KOPT-K1 (cell line): ENCODE results near the gene TNF.

Experiments used
- H3K27ac ChIP-seq: fragments of 200-600 bp; sonication (generic); 2 replicates; pipeline ENCODE4 v1.5.1; 2016; ENCODE audit warnings: antibody characterized with exemption, mild to moderate bottlenecking, low read depth, low read length; ENCODE audit not compliant: poor library complexity, severe bottlenecking
- H3K36me3 ChIP-seq: fragments of 200-600 bp; sonication (generic); 2 replicates; pipeline ENCODE4 v1.5.1; 2017; ENCODE audit warnings: antibody characterized with exemption, mild to moderate bottlenecking, low read length, moderate library complexity; ENCODE audit not compliant: insufficient read depth
- H3K9me3 ChIP-seq: fragments of 200-600 bp; sonication (generic); 2 replicates; pipeline ENCODE4 v1.5.1; 2017; ENCODE audit warnings: antibody characterized with exemption, low read length, mild to moderate bottlenecking; ENCODE audit not compliant: insufficient read depth, poor library complexity, severe bottlenecking

Gene TNF

GRCh38 chr6:31617010-31617409 lies 41.6 kb downstream of the TNF start:
- Histone ChIP-seq H3K27ac (peak overlapping the region; percentile 97), H3K36me3 (peaks cover 13% of the 10 kb centered on the region), H3K9me3 (no peaks in the 10 kb centered on the region)

GRCh38 chr6:31619805-31620585 lies 44.6 kb downstream of the TNF start:
- Histone ChIP-seq H3K9me3 (no peaks in the 10 kb centered on the region), H3K36me3 (peaks cover 43% of the 10 kb centered on the region), H3K27ac (peak overlapping the region; percentile 99)

- peak within 1 kb of the TSS; percentile 99 for H3K27ac ChIP-seq
- H3K36me3 ChIP-seq = peaks cover 50% of the 10 kb centered on the region
- H3K9me3 ChIP-seq = no peaks in the 10 kb centered on the region
Observed at GRCh38 chr6:31620586-31621319, 45.4 kb downstream of the TNF start, which contains the start of gene PRRC2A. TSS of gene PRRC2A (plus strand) at chr6:31620715. CDS start at chr6:31622790, 2,075 bp downstream.

- H3K36me3 ChIP-seq = peaks cover 57% of the 10 kb centered on the region
- peak overlapping the region; percentile 99 for H3K27ac ChIP-seq
- H3K9me3 ChIP-seq = no peaks in the 10 kb centered on the region
Observed at GRCh38 chr6:31621320-31621939, 46.1 kb downstream of the TNF start.

GRCh38 chr6:31621991-31622390 lies 46.6 kb downstream of the TNF start:
- H3K9me3 ChIP-seq = no peaks in the 10 kb centered on the region
- H3K27ac ChIP-seq = peak overlapping the region; percentile 99
- peaks cover 58% of the 10 kb centered on the region for H3K36me3 ChIP-seq

GRCh38 chr6:31622684-31623091 lies 47.3 kb downstream of the TNF start:
- H3K27ac ChIP-seq = peak overlapping the region; percentile 99
- H3K36me3 ChIP-seq = peaks cover 62% of the 10 kb centered on the region
- H3K9me3 ChIP-seq = no peaks in the 10 kb centered on the region

- H3K27ac ChIP-seq = no peak overlapping the region
- H3K36me3 ChIP-seq = peaks cover 76% of the 10 kb centered on the region
- no peaks in the 10 kb centered on the region for H3K9me3 ChIP-seq
Observed at GRCh38 chr6:31624070-31624469, 48.7 kb downstream of the TNF start.

- H3K27ac ChIP-seq = no peak overlapping the region
- no peaks in the 10 kb centered on the region for H3K9me3 ChIP-seq
- peaks cover 100% of the 10 kb centered on the region for H3K36me3 ChIP-seq
Observed at GRCh38 chr6:31626952-31627351, 51.6 kb downstream of the TNF start.

- H3K9me3 ChIP-seq = no peaks in the 10 kb centered on the region
- no peak overlapping the region for H3K27ac ChIP-seq
- H3K36me3 ChIP-seq = peaks cover 100% of the 10 kb centered on the region
Observed at GRCh38 chr6:31627690-31628287, 52.4 kb downstream of the TNF start.
